Left hindlimb (tissue), 1 donor: ENCODE data around the gene TAOK3.
"Not testable (repeated sequence)": the region's sequence is repeated elsewhere in the genome, so short reads cannot be mapped to it uniquely, and the experiment has no call there.

Experiments
- DNase-seq: peaks from one replicate; pipeline ENCODE4 v3.0.0-alpha.2; 2018

TAOK3 gene

GRCh38 chr12:118334939-118335567 is 37.7 kb downstream of the TAOK3 start:
- DNase-seq: no peak

DNA sequence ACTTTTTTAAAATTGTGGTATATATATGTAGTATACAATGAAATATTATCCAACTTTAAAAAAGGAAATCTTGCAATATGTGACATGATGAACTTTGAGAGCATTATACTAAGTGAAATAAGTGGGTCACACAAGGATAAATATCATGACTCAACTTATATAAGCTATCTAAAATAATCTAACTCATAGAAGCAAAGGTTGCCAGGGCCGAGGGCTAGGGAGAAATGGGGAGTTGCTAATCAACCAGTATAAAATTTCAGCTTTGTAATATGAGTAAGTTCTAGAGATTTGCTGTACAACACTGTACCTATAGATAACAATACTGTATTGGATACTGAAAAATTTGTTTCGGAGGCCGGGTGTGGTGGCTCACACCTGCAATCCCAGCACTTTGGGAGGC is 38.5 kb downstream of the TAOK3 start:
- DNase-seq: no peak

- DNase-seq: no peak
Measured at GRCh38 chr12:118332511-118332910, 40.2 kb downstream of the TAOK3 start.

DNA sequence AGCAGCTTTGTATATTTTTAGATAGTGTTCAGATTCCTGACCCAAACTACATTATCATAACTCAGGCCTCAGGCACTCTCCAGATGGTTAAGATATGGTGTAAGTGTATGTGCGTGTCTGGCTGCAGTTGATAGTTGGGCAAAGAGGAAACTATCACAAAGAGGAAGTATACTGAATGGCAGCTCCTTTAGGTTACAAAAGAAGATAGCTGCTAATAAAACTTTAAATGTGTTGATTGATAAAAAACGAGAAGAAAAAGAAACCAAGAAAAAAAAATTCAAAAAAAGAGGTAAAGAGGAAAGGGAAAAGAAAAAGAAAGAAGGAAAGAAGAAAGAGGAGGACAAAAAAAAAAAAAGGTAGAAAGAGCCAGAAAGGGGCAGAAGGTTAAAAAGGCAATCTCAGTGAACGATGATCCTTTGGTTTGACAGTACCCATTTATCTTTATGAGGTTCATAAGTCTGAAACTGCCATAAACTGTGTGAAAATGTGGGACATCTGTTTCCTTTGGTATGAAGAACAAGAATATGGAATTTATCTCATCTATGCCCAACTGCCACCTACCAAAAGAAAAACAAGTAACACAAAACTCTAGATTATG is 42.2 kb downstream of the TAOK3 start:
- DNase-seq: no peak

GRCh38 chr12:118328486-118329330 is 44.0 kb downstream of the TAOK3 start:
- no peak for DNase-seq

GRCh38 chr12:118327391-118327790 is 45.3 kb downstream of the TAOK3 start:
- no peak for DNase-seq

DNA sequence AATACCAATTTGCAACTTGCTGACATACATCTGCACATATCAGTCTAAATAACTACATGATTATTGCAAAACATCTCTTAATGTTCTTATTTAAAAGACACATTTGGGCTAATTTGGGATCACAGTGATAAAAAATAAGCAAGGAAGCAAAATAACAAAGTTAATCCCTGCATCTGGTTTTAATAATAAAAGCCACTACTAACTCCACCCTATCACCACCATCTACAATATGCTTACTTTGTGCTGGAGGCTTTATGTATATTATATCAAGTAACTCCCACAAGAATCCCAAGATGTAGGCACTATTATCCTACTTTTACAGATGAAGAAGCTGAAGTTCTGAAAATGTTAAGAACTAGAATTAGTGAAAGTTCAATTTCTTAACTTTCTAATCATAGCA is 45.7 kb downstream of the TAOK3 start:
- no peak for DNase-seq

DNA sequence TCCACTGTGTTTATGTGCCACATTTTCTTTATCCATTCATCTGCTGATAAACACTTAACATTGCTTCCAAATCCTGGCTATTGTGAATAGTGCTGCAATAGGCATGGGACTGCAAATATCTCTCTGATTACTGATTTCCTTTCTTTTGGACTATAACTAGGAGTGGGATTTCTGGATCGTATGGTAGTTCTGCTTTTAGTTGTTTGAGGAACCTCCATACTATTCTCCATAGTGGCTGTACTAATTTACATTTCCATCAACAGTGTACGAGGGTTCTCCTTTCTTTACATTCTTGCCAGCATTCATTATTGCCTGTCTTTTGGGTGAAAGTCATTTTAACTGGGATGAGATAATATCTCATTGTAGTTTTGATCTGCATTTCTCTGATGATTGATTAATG is 47.6 kb downstream of the TAOK3 start:
- DNase-seq: no peak

DNA sequence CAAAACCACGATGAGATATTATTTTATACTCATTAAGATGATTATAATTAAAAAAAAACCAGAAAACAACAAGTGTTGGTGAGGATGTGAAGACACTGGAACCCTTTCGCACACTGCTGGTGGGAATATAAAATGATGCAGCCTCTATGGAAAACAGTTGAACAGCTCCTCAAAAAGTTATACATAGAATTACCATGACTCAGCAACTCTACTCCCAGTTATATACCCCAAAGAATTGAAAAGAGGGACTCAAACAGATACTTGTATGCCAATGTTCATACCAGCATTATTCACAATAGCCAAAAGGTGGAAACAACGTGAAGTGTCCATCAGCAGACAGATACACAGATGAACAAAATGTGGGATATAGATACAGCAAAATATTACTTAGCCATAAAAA is 53.1 kb downstream of the TAOK3 start:
- no peak for DNase-seq

GRCh38 chr12:118318744-118319143 is 54.0 kb downstream of the TAOK3 start:
- DNase-seq: no peak

DNA sequence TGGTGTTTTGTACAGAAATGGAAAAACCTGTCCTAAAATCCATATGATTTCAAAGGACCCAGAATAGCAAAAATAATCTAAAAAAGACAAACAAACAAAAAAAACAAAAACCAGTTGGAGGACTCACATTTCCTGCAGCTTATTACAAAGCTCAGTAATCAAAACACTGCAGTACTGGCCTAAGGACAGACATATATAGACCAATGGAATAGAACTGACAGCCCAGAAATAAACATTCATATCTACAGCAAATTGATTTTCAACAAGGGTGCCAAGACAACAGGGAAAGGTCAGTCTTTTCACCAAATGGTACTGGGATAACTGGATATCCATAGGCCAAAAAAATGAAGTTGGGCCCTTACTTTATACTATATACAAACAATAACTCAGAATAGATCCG is 55.0 kb downstream of the TAOK3 start:
- no peak for DNase-seq

DNA sequence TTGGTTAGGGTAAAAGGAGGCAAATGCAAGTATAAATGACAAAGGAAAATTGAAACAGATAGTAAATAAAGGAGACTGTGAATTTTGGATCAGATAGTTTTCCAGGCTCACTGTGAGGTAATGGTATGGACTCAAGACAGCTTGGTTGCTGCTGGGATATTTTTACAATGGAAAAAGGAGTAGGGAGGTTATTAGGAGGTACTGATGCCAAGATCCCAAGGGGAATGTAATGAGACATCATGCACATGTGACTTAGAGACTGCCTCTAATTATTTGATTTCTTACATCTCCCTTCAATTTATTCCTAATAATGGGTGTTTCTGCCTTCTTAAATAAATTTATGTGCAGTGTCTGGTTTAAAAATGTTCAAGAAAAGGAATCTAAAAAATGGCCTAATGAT is 56.9 kb downstream of the TAOK3 start:
- DNase-seq: no peak

GRCh38 chr12:118312578-118312977 is 60.1 kb downstream of the TAOK3 start:
- no peak for DNase-seq

DNA sequence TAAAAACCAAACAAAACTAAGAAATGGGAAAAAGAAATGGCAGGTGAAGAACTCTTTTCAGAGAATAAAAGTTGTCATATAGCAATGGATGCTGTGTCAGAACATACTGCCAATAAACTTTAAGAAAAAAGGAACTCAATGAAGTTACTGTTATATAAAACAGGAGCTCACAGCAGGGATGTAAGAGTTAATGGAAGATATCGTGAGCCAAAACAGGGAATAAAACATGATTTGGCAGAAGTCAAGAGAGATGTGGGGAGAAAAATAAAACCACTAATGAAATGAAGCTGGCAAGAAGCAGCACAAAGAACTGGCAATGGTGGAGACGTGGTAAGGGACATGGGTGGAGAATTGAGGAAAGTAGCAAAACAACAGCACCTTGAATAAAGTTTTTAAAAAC is 61.0 kb downstream of the TAOK3 start:
- DNase-seq: no peak

DNA sequence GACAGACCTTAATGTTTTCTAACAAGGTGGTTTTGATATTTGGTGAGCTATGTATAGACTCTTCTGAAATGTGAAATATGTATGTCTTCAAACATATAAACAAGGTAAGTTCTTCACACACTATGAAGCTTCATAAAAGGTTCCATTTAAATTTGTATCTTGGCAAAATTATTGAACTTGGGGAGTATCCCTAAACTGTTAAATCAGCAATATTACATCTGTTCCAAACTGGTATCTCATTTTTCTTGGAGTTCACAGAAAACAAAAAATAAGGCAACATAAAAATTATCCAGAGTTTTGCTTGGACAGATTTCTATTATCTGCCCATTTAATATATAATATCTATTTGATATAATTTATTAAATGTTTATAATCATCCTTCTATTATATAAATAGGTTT is 62.4 kb downstream of the TAOK3 start:
- no peak for DNase-seq

DNA sequence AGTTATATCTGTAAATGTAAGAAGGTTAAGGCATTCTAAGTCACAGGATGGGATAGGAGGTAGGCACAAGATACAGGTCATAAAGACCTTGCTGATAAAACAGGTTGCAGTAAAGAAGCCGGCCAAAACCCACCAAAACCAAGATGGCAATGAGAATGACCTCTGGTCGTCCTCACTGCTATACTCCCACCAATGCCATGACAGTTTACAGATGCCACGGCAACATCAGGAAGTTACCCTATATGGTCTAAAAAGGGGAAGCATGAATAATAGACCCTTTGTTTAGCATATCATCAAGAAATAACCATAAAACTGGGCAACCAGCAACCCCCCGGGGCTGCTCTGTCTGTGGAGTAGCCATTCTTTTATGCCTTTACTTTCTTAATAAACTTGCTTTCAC is 64.7 kb downstream of the TAOK3 start:
- not testable (repeated sequence) for DNase-seq

DNA sequence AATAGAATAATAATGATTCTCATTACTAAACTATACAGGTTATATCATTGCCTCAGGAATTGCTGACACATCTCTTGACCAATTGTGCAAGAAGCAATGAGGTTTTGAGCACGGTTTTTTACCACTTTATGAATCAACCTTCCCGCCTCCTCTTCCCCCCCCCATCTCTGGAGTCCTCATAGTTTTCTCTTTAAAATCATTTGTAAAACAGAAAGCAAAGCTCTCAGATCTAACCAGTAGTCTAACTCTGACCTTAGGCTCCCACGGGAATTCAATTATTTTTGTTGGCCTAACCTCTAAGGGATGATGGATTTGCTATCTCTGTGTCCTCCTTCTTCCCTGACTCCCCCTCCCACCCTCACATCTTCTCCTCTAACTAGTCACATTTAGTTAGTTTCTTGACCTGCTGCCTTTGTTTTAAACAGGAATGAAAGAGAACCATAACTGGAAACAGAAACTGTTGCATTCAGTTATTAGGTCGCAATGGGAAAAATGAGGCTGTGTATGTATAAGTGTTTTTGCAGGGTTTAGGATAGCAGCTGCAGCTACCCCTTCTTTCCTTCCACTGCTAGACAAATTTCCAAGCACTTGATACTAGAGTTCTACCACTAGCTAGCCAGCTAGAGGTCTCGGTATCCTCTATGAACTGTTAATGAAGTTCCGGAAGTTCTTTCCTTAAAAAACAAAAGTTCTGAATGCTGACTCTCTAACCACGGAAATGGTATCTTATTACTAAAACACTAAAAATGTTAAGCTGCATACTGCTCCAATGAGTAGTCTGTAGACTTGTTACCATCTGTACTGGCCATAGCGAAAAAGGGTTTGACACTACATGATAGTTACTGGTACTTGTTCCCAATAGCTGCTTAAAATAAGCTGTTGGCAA is 65.4 kb downstream of the TAOK3 start:
- DNase-seq: no peak

DNA sequence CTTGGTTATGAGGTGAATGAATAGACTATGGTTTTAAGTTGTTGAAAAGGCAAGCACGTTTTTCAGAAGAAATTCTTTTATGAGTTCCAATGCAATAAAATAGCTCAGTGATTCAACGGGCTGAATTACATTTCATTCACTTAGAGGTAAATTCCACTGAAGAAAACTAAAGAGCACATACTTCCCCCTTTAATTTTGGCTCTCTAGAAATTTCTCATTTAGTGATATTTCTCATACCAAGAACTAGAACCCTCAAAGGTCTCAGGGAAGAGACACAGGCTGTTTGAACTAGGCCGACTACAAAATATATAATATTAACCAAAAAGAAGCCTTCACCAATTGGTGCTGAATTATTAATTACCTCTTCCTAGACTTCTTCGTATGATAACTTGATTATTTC is 68.6 kb downstream of the TAOK3 start:
- DNase-seq: no peak

DNA sequence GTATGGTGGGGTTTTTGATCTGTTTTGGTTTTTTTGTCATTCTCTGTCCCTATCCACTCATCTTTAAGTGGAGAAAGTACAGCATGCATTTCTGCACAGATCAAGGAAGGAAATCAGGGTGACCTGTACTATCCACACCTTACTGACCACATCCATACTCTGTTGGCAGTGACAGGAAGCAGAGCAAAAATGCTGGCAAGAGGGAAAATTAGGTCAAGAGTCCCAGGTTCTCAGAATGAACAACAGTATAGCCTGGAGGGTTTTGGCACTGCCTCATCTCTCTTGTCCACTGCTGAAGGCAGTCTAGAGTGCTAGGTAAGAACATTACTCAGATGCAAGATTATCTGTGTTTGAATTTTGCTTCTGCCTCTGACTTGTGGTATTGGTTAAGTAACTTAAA is 70.7 kb downstream of the TAOK3 start:
- DNase-seq: no peak

- no peak for DNase-seq
Measured at GRCh38 chr12:118299791-118300460, 72.8 kb downstream of the TAOK3 start.

DNA sequence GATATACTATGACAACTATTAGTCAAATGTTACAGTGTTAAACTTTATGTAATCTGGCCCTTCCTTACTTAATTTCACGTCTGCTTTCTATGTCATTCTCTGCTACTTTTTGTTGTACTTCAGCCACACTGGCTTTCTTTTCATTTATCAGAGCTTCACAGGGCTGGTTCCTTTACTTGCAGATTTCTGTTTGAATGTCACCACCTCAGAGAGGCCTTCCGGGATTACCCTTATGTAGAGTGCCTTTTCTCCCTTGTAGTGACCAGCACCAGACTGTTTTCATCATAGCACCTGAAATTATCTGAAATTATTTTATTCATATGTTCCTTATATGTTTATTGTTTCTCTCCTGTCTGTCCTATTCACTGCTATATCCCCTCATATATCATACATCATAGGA is 75.4 kb downstream of the TAOK3 start:
- DNase-seq: no peak

DNA sequence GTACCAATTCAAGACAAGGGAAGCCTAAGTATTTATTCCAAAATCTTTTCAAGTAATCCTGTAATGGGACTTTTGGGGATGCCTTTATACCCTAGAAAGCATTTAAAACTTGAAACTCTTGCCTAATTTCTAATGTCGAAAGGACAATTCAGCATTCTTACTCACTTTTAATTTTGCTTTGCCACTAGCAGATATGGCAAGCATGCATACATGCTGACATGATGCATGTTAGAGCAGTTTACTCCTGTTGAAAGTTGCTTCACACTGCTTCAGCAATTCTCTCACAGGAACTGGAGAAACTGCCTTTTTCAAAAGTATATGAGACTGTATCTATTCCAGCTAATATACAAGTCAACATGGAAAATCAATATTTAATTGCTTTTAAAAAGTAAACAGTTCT is 79.9 kb downstream of the TAOK3 start:
- DNase-seq: no peak

GRCh38 chr12:118290130-118290529 is 82.6 kb downstream of the TAOK3 start:
- DNase-seq: no peak
